Measurements from ENCODE around the gene AKAP10.
"Not testable (repeated sequence)": the region's sequence is repeated elsewhere in the genome, so short reads cannot be mapped to it uniquely, and the experiment has no call there.

The AKAP10 gene, protein sequence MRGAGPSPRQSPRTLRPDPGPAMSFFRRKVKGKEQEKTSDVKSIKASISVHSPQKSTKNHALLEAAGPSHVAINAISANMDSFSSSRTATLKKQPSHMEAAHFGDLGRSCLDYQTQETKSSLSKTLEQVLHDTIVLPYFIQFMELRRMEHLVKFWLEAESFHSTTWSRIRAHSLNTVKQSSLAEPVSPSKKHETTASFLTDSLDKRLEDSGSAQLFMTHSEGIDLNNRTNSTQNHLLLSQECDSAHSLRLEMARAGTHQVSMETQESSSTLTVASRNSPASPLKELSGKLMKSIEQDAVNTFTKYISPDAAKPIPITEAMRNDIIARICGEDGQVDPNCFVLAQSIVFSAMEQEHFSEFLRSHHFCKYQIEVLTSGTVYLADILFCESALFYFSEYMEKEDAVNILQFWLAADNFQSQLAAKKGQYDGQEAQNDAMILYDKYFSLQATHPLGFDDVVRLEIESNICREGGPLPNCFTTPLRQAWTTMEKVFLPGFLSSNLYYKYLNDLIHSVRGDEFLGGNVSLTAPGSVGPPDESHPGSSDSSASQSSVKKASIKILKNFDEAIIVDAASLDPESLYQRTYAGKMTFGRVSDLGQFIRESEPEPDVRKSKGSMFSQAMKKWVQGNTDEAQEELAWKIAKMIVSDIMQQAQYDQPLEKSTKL

DNA sequence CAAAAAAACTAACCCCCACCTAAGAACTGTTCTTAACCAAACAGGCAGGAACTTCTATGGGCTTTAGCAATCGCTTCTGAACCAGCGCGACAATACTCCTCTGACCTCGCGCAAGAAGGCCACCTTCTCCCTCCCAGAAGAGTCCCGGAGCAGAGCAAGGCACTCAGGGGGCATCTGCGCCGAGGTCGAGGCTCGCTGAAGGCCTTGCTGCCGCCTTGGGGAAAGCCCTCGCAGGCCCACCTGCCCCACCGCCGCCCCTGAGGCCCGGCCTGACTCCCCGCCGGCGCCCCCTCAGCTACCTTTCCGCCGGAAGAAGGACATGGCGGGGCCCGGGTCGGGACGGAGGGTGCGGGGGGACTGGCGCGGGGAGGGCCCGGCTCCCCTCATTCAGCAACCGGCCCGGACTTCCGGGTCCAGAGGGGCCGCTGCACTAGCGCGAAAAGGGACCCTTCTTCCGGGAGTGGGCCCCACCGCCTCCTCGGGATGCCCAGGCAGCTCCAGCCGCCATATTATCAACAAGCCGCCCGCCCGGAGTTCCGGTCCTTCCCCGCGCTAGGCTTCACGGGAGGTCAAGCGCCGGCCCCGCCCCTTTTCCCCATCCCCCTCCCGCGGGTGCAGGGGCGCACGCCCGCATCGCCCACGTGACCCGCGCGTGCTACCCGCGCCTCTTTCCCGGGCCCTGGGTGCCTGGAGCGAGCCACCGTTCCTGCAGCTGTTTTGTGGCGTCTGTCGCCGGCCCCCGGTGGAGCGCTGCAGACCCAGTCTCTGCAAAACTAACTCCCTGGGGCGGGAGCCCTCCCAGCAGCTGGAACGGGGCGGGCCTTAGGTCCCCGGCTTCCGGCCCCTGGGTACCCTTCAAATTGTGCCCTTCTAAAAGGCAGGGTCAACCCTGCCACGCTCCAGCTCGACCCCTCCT lies at the start of gene AKAP10:
TSS of gene AKAP10 (minus strand) at position 536 of the 916 bp plus-strand sequence. CDS start at position 387, 149 bp downstream.
- peak; percentile 56 for DNase-seq (ENCODE audit: low read depth)

DNA sequence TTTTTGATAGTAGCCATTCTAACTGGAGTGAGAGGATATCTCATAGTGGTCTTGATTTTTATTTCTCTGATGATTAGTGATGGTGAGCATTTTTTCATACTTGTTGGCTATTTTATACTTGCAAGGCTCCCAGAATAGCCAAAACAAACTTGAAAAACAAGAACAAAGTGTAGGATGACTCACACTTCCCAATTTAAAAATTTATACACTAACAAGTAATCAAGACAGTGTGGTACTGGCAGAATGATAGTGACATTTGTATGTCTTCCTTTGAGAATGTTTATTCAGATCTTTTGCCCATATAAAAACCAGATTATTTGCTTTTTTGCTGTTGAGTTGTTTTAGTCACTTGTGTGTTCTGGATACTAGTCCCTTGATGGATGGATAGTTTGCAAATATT lies 49.3 kb upstream of the AKAP10 start:
- no peak for DNase-seq (ENCODE audit: low read depth)

DNA sequence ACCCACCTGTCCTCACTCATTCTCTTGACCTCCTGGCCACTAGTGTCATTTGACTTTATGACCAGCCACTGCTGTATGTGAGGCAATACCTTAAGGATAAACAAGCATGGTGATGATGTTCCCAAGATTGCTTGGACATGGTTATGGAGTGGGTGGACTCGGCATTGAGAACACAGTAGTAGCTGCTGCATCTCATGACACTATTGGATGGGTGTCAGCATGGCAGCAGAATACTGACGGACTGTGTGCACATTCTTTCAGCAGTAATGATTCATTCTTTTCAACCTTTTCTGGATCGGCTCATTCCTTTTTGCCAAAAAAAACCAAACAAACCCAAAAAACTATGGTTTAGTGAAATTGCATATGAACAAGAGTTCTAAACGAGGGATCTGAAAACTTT lies 45.1 kb upstream of the AKAP10 start:
- no peak for DNase-seq (ENCODE audit: low read depth)

DNA sequence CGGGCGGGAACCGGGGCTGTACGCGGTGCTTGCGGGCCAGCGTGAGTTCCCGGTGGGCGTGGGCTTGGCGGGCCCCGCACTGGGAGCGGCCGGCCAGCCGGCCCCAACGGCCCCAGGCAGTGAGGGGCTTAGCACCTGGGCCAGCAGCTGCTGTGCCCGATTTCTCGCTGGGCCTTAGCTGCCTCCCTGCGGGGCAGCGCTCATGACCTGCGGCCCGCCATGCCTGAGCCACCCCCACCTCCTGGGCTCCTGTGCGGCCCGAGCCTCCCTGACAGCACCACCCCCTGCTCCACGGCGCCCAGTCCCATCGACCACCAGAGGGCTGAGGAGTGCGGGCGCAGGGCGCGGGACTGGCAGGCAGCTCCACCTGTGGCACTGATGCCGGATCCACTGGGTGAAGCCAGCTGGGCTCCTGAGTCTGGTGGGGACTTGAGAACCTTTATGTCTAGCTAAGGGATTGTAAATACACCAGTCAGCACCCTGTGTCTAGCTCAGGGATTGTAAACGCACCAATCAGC lies 38.9 kb upstream of the AKAP10 start:
- not testable (repeated sequence) for DNase-seq (ENCODE audit: low read depth)

DNA sequence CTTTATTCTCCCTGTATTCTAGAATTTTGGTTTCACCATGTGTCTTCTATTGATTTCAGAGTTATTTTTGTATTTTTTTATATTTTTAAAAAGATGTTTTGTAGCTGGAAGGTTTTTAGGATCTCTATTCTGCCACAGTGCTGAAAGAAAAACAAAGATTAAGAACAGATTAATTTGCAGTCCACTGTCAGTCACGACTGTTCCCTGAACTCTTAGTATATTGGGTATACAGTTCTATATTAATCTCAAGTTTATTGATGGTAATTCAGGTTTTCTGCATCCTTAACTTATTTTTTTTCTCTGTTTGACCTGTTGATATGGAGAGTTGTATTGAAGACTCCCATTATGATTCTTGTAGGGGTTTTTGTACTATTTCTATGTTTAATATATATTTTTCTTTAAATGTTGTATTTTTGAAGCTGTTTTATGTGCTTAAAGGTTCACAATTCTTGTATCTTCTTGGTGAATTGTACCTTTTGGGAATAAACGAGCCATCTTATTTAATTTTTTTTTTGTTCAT lies 34.4 kb upstream of the AKAP10 start:
- no peak for DNase-seq (ENCODE audit: low read depth)

DNA sequence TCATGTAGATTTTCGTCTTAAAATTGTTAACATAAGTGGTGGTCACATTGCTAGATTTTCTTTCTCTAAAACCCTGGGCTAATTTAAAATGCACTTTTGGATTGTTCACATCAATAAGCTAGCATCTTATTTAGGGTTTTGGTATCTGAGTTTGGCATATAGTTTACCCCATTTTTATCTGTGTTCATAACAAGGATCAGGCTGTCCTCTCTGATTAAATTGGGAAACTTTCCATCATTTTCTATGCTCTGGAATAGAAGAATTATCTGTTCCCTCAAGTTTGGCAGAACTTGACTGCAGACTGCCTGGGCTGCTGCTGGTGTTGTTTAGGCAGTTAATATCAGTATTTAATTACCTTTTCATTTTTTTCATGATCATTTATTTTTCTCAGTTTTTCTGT lies 33.3 kb upstream of the AKAP10 start:
- DNase-seq (ENCODE audit: low read depth), result no peak

DNA sequence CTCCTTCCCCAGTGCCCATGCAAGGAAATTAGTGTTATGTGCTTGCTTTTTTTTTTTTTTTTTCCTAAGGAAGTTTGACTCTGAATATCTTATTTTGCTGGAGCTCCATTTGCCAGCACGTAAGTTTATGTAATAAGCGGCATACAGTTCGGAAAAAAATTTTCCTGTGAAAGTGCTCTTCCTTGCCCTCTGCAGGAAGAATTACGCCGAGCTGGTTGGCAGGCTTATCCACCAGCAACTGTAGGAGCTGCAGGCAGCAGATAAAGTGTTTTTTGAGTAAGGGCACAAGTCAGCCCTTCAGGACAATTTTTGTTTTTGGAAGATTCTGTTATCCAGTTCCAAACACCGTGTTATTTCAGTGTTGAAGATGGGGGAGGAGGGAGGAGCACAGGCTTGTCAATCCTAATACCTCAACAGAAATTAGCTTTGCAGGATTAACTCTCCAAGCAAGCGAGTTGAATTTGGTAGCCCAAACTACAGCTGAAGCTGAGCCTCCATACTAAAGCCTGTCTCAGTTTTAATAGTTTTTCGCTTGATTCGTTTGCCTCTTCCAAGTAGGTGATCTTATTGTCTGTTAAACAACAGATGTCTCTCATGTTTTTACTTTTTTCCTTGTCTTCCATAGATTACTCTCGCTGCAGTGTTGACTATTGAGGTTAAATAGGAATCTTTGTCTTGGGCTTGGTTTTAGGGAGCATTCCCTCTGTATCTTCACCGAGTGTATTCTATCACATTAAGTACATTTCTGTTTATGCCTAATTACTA lies 32.7 kb upstream of the AKAP10 start:
- no peak for DNase-seq (ENCODE audit: low read depth)

DNA sequence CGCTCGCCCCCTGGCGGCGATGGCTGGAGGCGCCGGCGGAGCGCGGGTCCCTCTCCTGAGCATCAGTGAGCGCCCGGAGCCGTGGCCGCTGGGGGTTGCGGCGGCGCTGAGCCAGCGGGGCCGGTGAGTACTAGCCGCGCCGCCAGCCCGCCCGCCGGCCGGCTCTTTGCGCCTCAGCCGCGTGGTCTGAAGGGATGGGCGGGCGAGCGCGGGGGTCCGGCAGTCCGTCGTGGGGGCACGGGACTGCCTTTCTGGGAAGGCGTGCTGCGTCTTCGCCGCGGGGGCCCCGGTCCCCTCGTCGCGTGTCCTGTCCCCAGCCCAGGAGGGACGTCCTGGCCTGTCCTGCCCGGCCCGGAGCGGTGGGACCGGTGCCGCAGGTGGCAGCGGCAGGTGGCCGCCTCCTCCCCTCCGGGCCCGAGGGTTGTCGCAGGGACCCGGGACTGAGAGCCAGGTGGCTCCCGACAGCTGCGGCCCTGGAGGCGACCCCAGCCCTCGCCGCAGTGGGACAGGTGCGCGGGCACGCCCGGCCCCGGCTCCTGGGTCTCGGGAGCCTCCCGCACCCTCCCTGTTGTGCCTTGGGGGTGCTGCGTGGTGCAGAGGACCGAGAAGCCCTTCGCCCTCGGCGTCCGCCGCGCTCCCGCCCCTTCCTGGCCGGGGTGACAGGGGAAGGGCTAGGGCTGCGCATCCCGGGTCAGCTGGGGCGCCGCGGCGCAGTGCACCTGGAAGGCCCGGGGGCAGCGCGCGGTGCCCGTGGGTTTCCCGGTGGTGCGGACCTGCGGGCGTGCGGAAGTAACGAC lies 31.9 kb upstream of the AKAP10 start, which contains the start of gene SPECC1:
TSS of gene SPECC1 (plus strand) at position 58 of the 797 bp plus-strand sequence. CDS start 87,293 bp downstream, outside the sequence.
- DNase-seq (ENCODE audit: low read depth), result no peak

DNA sequence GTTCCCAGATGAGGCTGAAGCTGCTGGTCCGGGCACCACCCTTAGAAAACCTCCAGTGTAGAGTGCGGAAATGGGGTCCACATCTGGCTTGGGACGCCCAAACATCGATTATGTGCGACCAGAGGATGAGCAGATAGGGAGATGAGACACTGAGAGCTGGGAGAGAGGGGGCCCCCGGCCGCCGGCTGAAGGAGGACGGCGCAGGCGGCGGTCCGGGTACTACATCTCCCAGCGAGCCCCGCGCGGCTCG lies 31.3 kb upstream of the AKAP10 start:
- no peak for DNase-seq (ENCODE audit: low read depth)

DNA sequence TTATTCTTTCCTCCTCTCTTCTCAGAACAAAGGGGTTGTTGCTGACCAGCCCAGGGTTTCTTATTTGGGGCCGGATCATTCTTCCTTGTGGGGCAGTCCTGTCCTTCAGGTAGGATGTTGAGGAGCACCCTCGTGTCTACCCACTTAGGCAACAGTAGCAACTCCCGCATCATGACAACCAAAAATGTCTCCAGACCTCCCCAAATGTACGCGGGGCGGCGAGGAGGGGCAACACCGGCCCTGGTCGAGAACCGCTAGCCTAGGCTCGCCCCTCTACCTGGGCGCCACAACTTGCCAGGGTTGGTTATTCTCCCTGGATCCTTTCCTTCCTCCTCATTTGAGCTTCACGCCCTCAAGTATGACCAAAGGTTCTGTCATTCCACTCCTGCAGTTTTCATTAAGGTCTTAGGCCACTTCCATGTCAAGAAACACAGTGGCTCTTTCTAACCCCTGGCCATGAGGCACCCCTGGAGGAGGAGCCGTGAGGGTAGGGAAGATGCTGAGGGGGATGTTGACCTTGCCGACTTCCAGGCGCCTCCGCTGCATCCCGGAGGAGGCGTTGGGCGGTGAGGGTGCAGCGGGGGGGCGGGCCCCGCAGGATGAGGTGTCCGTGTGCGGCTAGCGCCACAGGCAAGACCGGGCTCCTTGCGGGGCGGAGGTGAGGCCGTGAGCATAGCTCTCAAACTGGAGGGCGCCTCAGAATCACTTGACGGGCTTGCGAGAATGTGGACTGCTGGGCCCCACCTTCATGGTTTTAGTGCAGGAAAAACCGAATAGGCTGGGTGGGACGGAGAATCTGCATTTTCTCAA lies 30.8 kb upstream of the AKAP10 start:
- no peak for DNase-seq (ENCODE audit: low read depth)

DNA sequence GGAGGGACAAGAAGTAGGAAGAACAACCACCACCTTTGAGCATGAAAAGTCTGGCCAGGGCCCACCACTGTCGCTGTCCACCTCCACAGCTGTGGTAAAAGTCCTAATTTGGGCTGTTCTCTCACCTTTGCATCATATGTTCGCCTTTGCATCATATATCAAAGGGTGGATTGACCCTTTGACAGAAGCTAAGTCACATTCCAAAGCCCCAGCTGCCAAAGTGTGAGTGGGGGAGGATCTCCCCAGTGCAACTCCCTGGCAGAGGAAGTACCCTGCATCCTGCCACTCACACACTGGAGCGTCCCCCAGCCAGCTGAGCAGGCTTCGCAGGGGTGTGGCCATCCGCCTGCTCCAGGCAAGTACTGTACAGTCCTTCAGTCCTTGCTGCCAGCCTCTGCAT lies 18.9 kb upstream of the AKAP10 start:
- DNase-seq (ENCODE audit: low read depth), result no peak

DNA sequence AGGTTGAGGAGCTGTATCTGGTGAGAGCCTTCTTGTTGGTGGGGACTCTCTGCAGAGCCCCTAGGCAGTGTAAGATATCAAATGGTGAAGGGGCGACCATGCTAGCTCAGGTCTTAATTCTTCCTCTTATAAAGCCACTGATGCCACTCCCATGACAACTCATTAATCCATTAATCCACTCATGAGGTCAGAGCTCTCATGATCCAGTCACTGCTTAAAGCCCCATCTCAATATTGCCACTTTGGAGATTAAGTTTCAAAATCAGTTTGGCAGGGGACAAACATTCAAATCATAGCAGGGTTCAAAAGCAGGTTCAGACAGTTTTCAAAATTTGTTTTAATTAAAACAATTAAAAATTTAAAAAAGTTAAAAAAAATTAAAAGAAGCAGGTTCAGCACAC lies 18.5 kb upstream of the AKAP10 start:
- DNase-seq (ENCODE audit: low read depth), result no peak

DNA sequence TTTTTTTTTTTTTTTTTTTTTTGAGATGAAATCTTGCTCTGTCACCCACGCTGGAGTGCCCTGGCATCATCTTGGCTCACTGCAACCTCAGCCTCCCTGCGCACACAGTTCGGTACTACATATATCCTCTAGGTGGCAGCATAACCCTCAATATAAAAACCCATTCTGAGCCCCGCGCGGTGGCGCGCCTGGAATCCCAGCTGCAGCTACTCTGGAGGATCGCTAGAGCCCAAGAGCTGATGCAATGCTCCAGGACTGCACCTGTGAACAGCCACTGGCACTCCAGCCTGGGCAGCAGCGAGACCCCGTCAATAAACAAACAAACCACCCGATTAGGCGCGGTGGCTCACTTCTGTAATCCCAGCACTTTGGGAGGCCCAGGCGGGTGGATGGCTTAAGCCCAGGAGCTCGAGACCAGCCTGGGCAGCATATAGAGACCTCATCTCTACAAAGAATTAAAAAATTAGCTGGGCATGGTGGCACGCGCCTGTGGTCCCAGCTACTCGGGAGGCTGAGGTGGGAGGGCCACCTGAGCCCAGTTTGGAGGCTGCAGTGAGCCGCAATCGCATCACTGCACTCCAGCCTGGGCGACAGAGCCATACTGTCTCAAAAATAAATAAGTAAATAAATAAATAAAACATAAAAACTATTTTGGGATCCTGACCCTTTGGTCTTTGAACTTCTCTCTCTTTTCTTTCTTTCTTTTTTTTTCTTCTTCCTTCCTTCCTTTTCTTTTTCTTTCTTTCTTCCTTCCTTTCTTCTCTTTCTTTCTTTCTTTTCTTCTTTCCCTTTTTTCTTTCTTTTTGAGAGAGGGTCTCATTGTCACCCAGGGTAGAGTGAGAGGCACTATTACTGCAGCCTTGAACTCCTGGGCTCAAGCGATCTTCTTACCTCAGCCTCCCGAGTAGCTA lies 15.4 kb upstream of the AKAP10 start:
- DNase-seq (ENCODE audit: low read depth), result peak; percentile 68

DNA sequence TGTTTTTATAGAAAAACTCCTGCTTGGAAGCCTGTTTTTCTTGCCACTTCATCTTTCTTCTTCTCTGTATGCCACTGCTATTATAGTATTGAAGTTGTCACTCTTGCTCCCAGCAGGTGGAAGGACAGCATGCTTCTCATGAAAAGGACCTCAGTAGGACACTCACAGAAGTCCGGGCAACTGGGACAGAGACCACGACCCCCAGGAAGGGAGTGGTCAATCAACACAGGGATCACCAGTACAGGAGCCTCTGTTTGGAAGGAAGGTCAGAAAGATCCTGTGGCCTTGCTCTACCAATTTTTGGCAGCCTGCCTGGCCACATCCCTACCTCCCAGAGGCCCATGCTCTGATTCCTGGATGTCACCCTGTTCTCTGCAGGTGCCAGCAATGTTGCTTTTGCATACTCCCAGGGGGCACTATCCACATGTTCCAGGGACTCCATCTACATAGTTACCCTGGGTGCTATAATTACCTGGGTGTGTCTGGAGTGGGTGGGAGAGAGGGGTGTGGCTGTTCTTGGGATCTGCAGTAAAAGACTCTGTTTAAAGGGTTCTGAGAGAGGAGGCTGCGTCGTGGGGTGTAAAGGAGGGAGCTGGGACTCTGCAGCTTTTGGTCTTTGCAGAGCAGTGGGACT lies 13.7 kb upstream of the AKAP10 start:
- DNase-seq (ENCODE audit: low read depth), result no peak

DNA sequence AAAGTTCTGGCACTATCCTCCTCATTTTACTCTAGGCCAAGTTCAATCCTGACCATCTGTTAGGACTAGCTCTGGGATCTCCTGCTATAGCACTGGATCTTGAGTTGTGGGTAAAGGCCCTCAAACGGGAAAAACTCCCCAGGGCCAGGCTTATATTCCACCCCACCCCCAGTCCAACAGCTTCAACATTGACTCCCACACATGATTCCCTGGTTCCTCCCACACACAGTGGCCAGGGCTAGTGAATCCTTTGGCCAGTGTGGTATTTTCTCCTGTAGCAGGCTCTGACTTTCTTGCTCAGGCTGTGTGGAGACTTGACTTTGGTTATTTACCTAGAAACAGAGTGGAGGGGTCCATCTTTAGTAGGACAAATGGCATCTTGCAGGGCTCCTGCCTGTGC lies 10.3 kb upstream of the AKAP10 start:
- no peak for DNase-seq (ENCODE audit: low read depth)

DNA sequence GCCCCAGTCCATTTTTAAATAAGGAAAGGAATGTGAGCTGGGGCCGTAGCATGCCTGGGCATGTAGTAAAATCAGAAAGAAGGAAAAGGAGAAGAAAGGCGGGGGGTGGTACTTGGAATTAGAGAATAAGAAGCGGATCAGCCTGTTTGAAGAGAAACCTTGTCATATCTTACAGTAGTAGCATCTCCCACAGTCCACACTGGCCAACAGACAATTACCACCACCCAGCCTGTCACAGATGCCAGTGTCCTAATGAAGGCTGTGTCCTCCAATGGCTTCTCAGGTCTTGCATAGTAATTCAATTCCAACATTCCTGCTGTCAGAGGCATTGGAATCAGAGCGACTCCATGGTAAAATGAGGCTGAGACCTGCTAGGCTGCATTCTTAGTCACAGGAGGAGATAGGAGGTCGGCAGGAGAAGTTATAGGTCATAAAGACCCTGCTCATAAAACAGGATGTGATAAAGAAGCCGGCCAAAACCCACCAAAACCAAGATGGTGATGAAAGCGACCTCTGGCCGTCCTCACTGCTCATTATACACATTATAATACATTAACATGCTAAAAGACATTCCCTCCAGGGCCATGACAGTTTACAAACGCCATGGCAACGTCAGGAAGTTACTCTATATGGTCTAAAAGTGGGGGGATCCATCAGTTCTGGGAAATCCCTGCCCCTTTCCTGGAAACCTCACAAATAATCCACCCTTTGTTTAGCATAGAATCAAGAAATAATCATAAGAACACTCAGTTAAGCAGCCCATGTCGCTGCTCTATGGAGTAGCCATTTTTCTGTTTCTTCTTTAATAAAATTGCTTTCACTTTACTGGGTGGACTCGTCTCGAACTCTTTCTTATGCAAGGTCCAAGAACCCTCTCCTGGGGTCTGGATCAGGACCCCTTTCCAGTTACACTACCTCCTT lies 9.6 kb upstream of the AKAP10 start:
- DNase-seq (ENCODE audit: low read depth), result no peak

All from GM04504 (cell line).